SK-N-MC (cell line): ENCODE measurements around the gene STX8.

Experiments
- EZH2 ChIP-seq: fragments of 200-600 bp; sonication (generic); IDR thresholded peaks from one replicate; pipeline ENCODE4 v1.6.1; 2017; ENCODE audit warnings: antibody characterized with exemption
- FOXP2 ChIP-seq: optimal IDR thresholded peaks from 2 replicates; pipeline ENCODE3; 2011; ENCODE audit warnings: mild to moderate bottlenecking, moderate library complexity; ENCODE audit not compliant: insufficient read depth; ENCODE audit errors: extremely low read length, control extremely low read depth
- POLR2AphosphoS5 ChIP-seq: IDR thresholded peaks from 2 replicates; pipeline ENCODE4 v1.6.1; 2012; ENCODE audit warnings: mild to moderate bottlenecking, low read depth, low read length, borderline replicate concordance

GRCh38 chr17:9498490-9498889 lies 77.1 kb downstream of the STX8 start:
- no peak for TF ChIP-seq EZH2
- TF ChIP-seq POLR2AphosphoS5: no peak
- TF ChIP-seq FOXP2: no peak
